ENCODE results near the gene HGD. TPM values are rescaled to one million over a fixed set of nuclear protein-coding genes. Genes with fewer than 3 reads are reported as not detected.
"Not testable (repeated sequence)": the region's sequence is repeated elsewhere in the genome, so short reads cannot be mapped to it uniquely, and the experiment has no call there.

Gene HGD
- total RNA-seq, 1 donor from 2014 or later, result 0.88 TPM

DNA sequence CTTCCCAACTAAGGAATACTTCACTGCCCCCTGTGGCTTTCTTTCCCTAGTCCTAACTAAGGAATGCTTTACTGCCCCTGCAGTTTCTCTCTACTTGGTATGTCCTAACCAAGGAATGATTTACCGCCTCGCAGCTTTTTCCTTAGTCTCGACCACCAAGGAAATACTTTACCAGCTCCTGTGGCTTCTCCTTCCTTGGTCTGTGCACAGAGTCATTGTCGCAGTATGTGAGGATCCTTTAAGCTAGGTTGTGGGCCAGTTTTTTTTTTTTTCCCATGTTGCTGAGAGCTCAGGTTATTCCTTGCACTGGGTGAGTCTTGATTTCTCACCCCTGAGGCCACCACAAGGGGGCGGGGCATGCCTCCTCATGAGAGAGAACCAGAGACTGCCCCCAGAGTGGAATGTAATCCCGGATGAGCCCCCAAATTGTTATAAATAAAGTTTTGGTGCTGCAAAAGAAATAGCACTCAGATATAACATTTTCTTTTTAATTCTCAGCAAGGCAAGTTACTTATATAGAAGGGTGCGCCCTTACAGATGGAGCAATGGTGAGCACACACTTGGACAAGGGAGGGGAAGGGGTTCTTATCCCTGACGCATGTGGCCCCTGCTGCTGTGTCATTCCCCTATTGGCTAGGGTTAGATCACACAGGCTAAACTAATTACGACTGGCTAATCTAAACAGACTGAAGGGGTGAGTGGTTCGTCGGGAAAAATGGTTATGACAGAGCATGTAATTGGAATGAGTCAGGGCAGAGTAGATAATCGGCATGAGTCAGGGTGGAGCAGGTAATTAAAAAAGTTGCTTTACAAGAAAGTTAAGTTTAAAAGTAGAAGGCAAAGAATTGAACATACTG, 58.9 kb downstream of the HGD start:
- H3K4me3 ChIP-seq (ENCODE audit: low read depth, low read length), result no peak overlapping the region
- TF ChIP-seq, protein P1, sequence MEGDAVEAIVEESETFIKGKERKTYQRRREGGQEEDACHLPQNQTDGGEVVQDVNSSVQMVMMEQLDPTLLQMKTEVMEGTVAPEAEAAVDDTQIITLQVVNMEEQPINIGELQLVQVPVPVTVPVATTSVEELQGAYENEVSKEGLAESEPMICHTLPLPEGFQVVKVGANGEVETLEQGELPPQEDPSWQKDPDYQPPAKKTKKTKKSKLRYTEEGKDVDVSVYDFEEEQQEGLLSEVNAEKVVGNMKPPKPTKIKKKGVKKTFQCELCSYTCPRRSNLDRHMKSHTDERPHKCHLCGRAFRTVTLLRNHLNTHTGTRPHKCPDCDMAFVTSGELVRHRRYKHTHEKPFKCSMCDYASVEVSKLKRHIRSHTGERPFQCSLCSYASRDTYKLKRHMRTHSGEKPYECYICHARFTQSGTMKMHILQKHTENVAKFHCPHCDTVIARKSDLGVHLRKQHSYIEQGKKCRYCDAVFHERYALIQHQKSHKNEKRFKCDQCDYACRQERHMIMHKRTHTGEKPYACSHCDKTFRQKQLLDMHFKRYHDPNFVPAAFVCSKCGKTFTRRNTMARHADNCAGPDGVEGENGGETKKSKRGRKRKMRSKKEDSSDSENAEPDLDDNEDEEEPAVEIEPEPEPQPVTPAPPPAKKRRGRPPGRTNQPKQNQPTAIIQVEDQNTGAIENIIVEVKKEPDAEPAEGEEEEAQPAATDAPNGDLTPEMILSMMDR (IDR thresholded peaks at IDR 0.05; ENCODE audit: insufficient read depth, low read length, poor library complexity, severe bottlenecking), result peak; percentile 16
- DNase-seq (ENCODE audit: low read depth), result no peak

DNA sequence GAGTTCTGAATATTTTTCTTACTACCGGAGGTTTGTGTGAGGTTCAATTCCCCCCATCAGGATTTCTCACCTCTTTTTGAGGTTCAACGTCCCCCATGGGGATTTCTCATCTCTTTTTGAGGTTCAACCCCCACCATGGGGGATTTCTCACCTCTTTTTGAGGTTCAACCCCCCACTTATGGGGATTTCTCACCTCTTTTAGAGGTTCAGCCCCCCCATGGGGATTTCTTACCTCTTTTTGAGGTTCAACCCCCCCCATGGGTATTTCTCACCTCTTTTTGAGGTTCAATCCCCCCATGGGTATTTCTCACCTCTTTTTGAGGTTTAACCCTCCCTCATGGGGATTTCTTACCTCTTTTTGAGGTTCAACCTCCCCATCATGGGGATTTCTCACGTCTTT, 59.6 kb downstream of the HGD start:
- no peaks in the 10 kb centered on the region for H3K27me3 ChIP-seq (ENCODE audit: control insufficient read depth, insufficient read depth, low read length)
- no peak overlapping the region for H3K4me3 ChIP-seq (ENCODE audit: low read depth, low read length)
- TF ChIP-seq, protein P1 (IDR thresholded peaks at IDR 0.05; ENCODE audit: insufficient read depth, low read length, poor library complexity, severe bottlenecking), result no peak
- H3K36me3 ChIP-seq (ENCODE audit: control insufficient read depth, insufficient read depth, low read length), result no peaks in the 10 kb centered on the region
- no peak for DNase-seq (ENCODE audit: low read depth)

More for the DNA sequence above, 58.9 kb downstream of the HGD start:
- Histone ChIP-seq H3K36me3 (ENCODE audit: control insufficient read depth, insufficient read depth, low read length) (no peaks in the 10 kb centered on the region), H3K27me3 (ENCODE audit: control insufficient read depth, insufficient read depth, low read length) (no peaks in the 10 kb centered on the region)

- H3K27me3 ChIP-seq (ENCODE audit: control insufficient read depth, insufficient read depth, low read length); H3K4me3 ChIP-seq (ENCODE audit: low read depth, low read length); H3K36me3 ChIP-seq (ENCODE audit: control insufficient read depth, insufficient read depth, low read length); DNase-seq (ENCODE audit: low read depth): not testable (repeated sequence)
Observed at GRCh38 chr3:120616745-120617144, 65.3 kb downstream of the HGD start.

DNA sequence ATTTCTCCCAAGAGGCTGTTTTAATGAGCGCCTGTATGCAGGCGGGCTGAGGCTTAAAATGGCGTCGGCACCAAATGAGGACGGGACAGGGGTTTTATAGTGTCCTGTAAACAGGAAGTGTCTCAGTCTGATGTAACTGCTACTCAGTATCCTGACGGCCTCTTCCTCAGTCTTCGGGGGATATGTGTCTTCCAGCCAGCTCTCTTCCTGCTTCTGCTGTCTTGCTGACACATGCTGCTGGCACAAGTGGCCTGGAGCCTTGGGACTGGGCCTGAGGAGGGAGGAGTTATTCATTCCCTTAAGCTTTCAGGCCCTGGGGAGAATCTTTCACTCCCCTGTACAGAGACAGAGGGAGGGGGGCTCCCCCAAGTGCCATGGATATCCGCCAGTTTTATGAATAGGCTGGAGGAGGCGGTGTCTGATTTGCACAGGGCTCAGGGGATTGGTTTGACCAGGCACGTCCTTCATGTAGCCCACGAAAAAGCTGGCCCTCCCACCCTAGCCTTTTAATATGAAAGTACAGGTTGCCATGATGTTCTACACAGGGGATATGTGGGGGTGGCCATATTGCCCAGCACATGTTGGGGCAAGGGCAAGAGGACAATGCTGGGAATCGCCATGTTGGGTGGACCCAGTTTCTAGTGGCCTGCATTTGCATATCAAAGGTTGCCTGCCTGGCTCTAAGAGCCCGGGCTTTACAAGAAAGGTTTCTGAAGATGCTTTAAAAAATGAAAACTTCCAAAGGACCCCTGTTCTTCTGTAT, 66.0 kb downstream of the HGD start:
- H3K4me3 ChIP-seq (ENCODE audit: low read depth, low read length), result no peak overlapping the region
- no peaks in the 10 kb centered on the region for H3K27me3 ChIP-seq (ENCODE audit: control insufficient read depth, insufficient read depth, low read length)
- H3K36me3 ChIP-seq (ENCODE audit: control insufficient read depth, insufficient read depth, low read length), result no peaks in the 10 kb centered on the region
- TF ChIP-seq, protein P1 (IDR thresholded peaks at IDR 0.05; ENCODE audit: insufficient read depth, low read length, poor library complexity, severe bottlenecking), result no peak
- DNase-seq (ENCODE audit: low read depth), result no peak

DNA sequence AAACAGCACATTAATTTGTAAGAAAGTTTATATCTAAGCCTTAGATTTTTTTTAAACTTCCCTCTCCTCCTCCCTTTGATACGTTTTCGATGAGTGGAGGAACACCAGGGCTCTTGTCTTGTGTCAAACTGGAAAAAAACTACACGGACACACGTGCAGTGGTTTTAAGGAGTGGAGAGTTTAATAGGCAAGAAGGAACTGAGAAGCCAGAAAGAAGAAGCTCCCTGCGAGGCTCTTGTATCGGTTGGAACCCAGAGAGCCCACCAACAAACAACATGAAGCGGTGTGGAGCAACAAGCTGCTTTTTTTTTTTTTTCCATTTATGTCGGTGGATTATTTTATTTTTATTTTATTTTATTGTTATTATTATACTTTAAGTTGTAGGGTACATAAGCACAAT, 67.3 kb downstream of the HGD start:
- H3K27me3 ChIP-seq (ENCODE audit: control insufficient read depth, insufficient read depth, low read length), result no peaks in the 10 kb centered on the region
- no peaks in the 10 kb centered on the region for H3K36me3 ChIP-seq (ENCODE audit: control insufficient read depth, insufficient read depth, low read length)
- no peak overlapping the region for H3K4me3 ChIP-seq (ENCODE audit: low read depth, low read length)
- TF ChIP-seq, protein P1 (IDR thresholded peaks at IDR 0.05; ENCODE audit: insufficient read depth, low read length, poor library complexity, severe bottlenecking), result no peak
- DNase-seq (ENCODE audit: low read depth), result no peak

GRCh38 chr3:120608506-120608905, 73.5 kb downstream of the HGD start:
- no peaks in the 10 kb centered on the region for H3K27me3 ChIP-seq (ENCODE audit: control insufficient read depth, insufficient read depth, low read length)
- no peak for DNase-seq (ENCODE audit: low read depth)
- no peaks in the 10 kb centered on the region for H3K36me3 ChIP-seq (ENCODE audit: control insufficient read depth, insufficient read depth, low read length)
- no peak overlapping the region for H3K4me3 ChIP-seq (ENCODE audit: low read depth, low read length)
- TF ChIP-seq, protein P1 (IDR thresholded peaks at IDR 0.05; ENCODE audit: insufficient read depth, low read length, poor library complexity, severe bottlenecking), result no peak
